Mucosa of descending colon (tissue), 3 donors: ENCODE data around the gene VAMP1. TPM values are rescaled to one million over a fixed set of nuclear protein-coding genes. Genes with fewer than 3 reads are reported as not detected.

Experiments
- ATAC-seq: fragments of 200-7000 bp; cut with Tn5 transposase; one replicate; pipeline ENCODE4 v1.9.1; 2020; ENCODE audit warnings: mild to moderate bottlenecking, moderate library complexity
- DNase-seq, 3 donors: peaks; one replicate each; pipeline ENCODE4 v3.0.0-alpha.2; 2020
- H3K36me3 ChIP-seq: fragments of 200-600 bp; one replicate; pipeline ENCODE4 v1.8.0; 2021; ENCODE audit warnings: low read depth, mild to moderate bottlenecking
- H3K4me1 ChIP-seq: fragments of 200-600 bp; one replicate; pipeline ENCODE4 v1.8.0; 2021; ENCODE audit warnings: low read depth, mild to moderate bottlenecking
- H3K4me3 ChIP-seq: fragments of 200-600 bp; one replicate; pipeline ENCODE4 v1.8.0; 2021; ENCODE audit warnings: mild to moderate bottlenecking
- H3K9me3 ChIP-seq: fragments of 200-600 bp; one replicate; pipeline ENCODE4 v1.8.0; 2021; ENCODE audit warnings: mild to moderate bottlenecking
- CTCF ChIP-seq: fragments of 200-600 bp; IDR thresholded peaks from one replicate; pipeline ENCODE4 v1.8.0; 2022; ENCODE audit warnings: antibody characterized with exemption, mild to moderate bottlenecking
- intact Hi-C, 2 donors: fragments of 100-400 bp; cut with DNase I in 1 of 2; cut with micrococcal nuclease in 1 of 2; formaldehyde crosslinking; loops; one replicate each; pipeline versions ENCODE4 v1.11.0 to v1.11.1; 2022; cut with DNase I, micrococcal nuclease
- total RNA-seq, 3 donors: library from RNA; stranded (reverse); fragmentation: NEBNext Ultra II Directional in 2 of 3; extraction: Animal tissue kit (Norgen Biotek cat#: 25700) in 2 of 3; gene quantifications; one replicate each; pipeline versions ENCODE4 v1.2.1 to v1.2.4, GENCODE V29; 2021 to 2023
- donor health status: DM: no; HTN: no; CAD: no; lungs with moderate emphysema.
- donor health status: DM: no; HTN: no; CAD: no.
- donor health status: DM: no; HTN: yes; CAD: no.

The VAMP1 gene
- total RNA-seq, 3 donors from 2014 or later = 3.8 to 18.7 (median 8.6) TPM

- no peaks in the 10 kb centered on the region for H3K4me1 ChIP-seq
- DNase-seq (no peak), ATAC-seq (no peak)
- H3K4me3 ChIP-seq = no peak overlapping the region
- no peaks in the 10 kb centered on the region for H3K36me3 ChIP-seq
- H3K9me3 ChIP-seq = no peaks in the 10 kb centered on the region
- intact Hi-C loops = no loop called here
- no peak for TF ChIP-seq CTCF
Measured at GRCh38 chr12:6440391-6440790, 30.1 kb downstream of the VAMP1 start.

GRCh38 chr12:6438345-6438744 is 32.1 kb downstream of the VAMP1 start:
- DNase-seq = no peak
- no peaks in the 10 kb centered on the region for H3K4me1 ChIP-seq
- H3K9me3 ChIP-seq = no peaks in the 10 kb centered on the region
- TF ChIP-seq CTCF = no peak
- no peak overlapping the region for H3K4me3 ChIP-seq
- H3K36me3 ChIP-seq = no peaks in the 10 kb centered on the region
- ATAC-seq = no peak
- intact Hi-C loops = no loop called here

- ATAC-seq (no peak), DNase-seq (no peak)
- intact Hi-C loops = no loop called here
- Histone ChIP-seq H3K4me3 (no peak overlapping the region), H3K4me1 (no peaks in the 10 kb centered on the region), H3K36me3 (no peaks in the 10 kb centered on the region), H3K9me3 (no peaks in the 10 kb centered on the region)
- no peak for TF ChIP-seq CTCF
Measured at GRCh38 chr12:6437586-6437985, 32.9 kb downstream of the VAMP1 start.

GRCh38 chr12:6435961-6436715 is 34.3 kb downstream of the VAMP1 start:
- no peak for DNase-seq
- Histone ChIP-seq H3K4me3 (no peak overlapping the region), H3K36me3 (no peaks in the 10 kb centered on the region), H3K4me1 (peaks cover 3% of the 10 kb centered on the region), H3K9me3 (no peaks in the 10 kb centered on the region)
- no peak for ATAC-seq
- no peak for TF ChIP-seq CTCF
- intact Hi-C loops = no loop called here

GRCh38 chr12:6434205-6435140 is 36.0 kb downstream of the VAMP1 start:
- no peak overlapping the region for H3K4me3 ChIP-seq
- peaks cover 9% of the 10 kb centered on the region for H3K4me1 ChIP-seq
- peak; percentile 42 for ATAC-seq
- H3K9me3 ChIP-seq = no peaks in the 10 kb centered on the region
- DNase-seq = no peak
- intact Hi-C loops = no loop called here
- H3K36me3 ChIP-seq = no peaks in the 10 kb centered on the region
- TF ChIP-seq CTCF = no peak
